Caki2 (cell line): ENCODE measurements around the gene EXOC6. TPM values are rescaled to one million over a fixed set of nuclear protein-coding genes. Genes with fewer than 3 reads are reported as not detected.

ENCODE experiments used
- DNase-seq: peaks from one replicate; pipeline ENCODE4 v3.0.0-alpha.2; 2015; ENCODE audit warnings: low read depth
- in situ Hi-C: cut with HindIII; loops from 2 replicates; pipeline ENCODE4 v1.10.0; 2016; ENCODE audit warnings: low sequenced_read_pairs, low pct_unique_long_range_greater_than_20kb, mixed read lengths
- total RNA-seq: library from RNA; depleted of rRNA; stranded (reverse); fragments of >200 nt; shearing (Covaris generic); gene quantifications from 2 replicates; pipeline ENCODE4 v1.2.3, GENCODE V29; 2014; ENCODE audit warnings: low replicate concordance; rRNA removed

Gene EXOC6
- total RNA-seq, 1 experiment from 2014 or later = 5.3 TPM

GRCh38 chr10:93106631-93107072 is 258.3 kb downstream of the EXOC6 start:
- in situ Hi-C loops = loop anchor here (10.0 kb wide), 1 partner anchor 188 kb away; no protein-coding TSS in a partner anchor
- no peak for DNase-seq

Other genes with a start within 250 kb of the EXOC6 start
- gene HHEX, start 158.6 kb upstream of the EXOC6 start, total RNA-seq = 0.64 and 3.3 TPM in 2 replicates
- gene CYP26C1, start 212.3 kb downstream of the EXOC6 start, total RNA-seq = not detected in 2 replicates
- not detected in 2 replicates for gene CYP26A1, start 225.4 kb downstream of the EXOC6 start, total RNA-seq